ENCODE measurements around the gene HORMAD1.
"Not testable (repeated sequence)": the region's sequence is repeated elsewhere in the genome, so short reads cannot be mapped to it uniquely, and the experiment has no call there.

The HORMAD1 gene

GRCh38 chr1:150663321-150663720, 57.4 kb downstream of the HORMAD1 start:
- Histone ChIP-seq H3K36me3 (ENCODE audit: insufficient read depth) (no peaks in the 10 kb centered on the region), H3K9ac (no peak overlapping the region), H3K27me3 (ENCODE audit: insufficient read depth, low read depth) (no peaks in the 10 kb centered on the region), H4K20me1 (ENCODE audit: insufficient read depth) (no peaks in the 10 kb centered on the region), H3K27ac (no peak overlapping the region), H3K79me2 (ENCODE audit: insufficient read depth, low read depth) (no peaks in the 10 kb centered on the region), H3K4me1 (ENCODE audit: low read depth, poor library complexity, severe bottlenecking) (peaks cover 6% of the 10 kb centered on the region), H3K4me2 (no peak overlapping the region), H2AFZ (ENCODE audit: low read depth) (no peak overlapping the region), H3K4me3 (IDR thresholded peaks at IDR 0.05; ENCODE audit: insufficient read depth, low read depth, low read length) (no peak overlapping the region)
- TF ChIP-seq, protein P1, sequence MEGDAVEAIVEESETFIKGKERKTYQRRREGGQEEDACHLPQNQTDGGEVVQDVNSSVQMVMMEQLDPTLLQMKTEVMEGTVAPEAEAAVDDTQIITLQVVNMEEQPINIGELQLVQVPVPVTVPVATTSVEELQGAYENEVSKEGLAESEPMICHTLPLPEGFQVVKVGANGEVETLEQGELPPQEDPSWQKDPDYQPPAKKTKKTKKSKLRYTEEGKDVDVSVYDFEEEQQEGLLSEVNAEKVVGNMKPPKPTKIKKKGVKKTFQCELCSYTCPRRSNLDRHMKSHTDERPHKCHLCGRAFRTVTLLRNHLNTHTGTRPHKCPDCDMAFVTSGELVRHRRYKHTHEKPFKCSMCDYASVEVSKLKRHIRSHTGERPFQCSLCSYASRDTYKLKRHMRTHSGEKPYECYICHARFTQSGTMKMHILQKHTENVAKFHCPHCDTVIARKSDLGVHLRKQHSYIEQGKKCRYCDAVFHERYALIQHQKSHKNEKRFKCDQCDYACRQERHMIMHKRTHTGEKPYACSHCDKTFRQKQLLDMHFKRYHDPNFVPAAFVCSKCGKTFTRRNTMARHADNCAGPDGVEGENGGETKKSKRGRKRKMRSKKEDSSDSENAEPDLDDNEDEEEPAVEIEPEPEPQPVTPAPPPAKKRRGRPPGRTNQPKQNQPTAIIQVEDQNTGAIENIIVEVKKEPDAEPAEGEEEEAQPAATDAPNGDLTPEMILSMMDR (conservative IDR thresholded peaks at IDR 0.05; ENCODE audit: low read depth, low read length) = no peak

DNA sequence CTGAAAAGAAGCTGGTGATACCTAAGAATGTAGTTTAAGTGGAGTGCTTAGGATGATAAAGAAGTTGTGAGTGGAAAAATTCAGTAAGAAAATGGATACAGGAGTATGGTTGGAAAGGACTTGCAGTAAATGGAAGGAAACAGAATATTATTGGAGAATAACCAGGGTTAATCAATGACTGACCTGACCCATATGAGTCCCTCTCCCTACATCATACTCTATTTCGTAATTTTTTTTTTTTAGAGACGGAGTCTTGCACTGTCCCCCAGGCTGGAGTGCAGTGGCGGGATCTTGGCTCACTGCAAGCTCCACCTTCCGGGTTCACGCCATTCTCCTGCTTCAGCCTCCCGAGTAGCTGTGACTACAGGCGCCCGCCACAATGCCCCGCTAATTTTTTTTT, 57.9 kb downstream of the HORMAD1 start:
- no peak overlapping the region for H2AFZ ChIP-seq (ENCODE audit: low read depth)
- no peak overlapping the region for H3K4me3 ChIP-seq (IDR thresholded peaks at IDR 0.05; ENCODE audit: insufficient read depth, low read depth, low read length)
- peaks cover 6% of the 10 kb centered on the region for H3K4me1 ChIP-seq (ENCODE audit: low read depth, poor library complexity, severe bottlenecking)
- no peaks in the 10 kb centered on the region for H3K36me3 ChIP-seq (ENCODE audit: insufficient read depth)
- H3K27me3 ChIP-seq (ENCODE audit: insufficient read depth, low read depth) = no peaks in the 10 kb centered on the region
- no peak overlapping the region for H3K4me2 ChIP-seq
- no peak overlapping the region for H3K27ac ChIP-seq
- H4K20me1 ChIP-seq (ENCODE audit: insufficient read depth) = no peaks in the 10 kb centered on the region
- TF ChIP-seq, protein P1 (conservative IDR thresholded peaks at IDR 0.05; ENCODE audit: low read depth, low read length) = no peak
- no peaks in the 10 kb centered on the region for H3K79me2 ChIP-seq (ENCODE audit: insufficient read depth, low read depth)
- H3K9ac ChIP-seq = no peak overlapping the region

DNA sequence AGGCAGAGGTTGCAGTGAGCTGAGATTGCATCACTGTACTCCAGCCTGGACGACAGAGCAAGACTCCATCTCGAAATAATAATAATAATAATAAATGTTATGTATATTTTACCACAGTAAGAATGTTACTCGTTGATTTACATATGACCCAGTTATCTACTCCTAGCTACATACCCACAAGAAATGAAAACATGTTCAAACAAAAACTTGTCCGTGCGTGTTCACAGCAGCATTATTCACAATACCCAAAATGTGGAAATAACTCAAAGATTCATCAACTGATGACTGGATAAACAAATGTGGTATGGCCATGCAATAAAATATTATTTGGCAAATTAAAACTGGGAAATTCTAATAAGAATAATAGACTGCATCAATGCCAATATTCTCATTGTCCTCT, 59.5 kb downstream of the HORMAD1 start:
- Histone ChIP-seq H3K4me2 (no peak overlapping the region), H3K27ac (no peak overlapping the region), H3K27me3 (ENCODE audit: insufficient read depth, low read depth) (no peaks in the 10 kb centered on the region), H3K4me3 (IDR thresholded peaks at IDR 0.05; ENCODE audit: insufficient read depth, low read depth, low read length) (no peak overlapping the region), H2AFZ (ENCODE audit: low read depth) (no peak overlapping the region), H3K36me3 (ENCODE audit: insufficient read depth) (no peaks in the 10 kb centered on the region), H3K79me2 (ENCODE audit: insufficient read depth, low read depth) (no peaks in the 10 kb centered on the region), H3K4me1 (ENCODE audit: low read depth, poor library complexity, severe bottlenecking) (peaks cover 6% of the 10 kb centered on the region), H3K9ac (no peak overlapping the region), H4K20me1 (ENCODE audit: insufficient read depth) (no peaks in the 10 kb centered on the region)
- TF ChIP-seq, protein P1 (conservative IDR thresholded peaks at IDR 0.05; ENCODE audit: low read depth, low read length) = no peak

DNA sequence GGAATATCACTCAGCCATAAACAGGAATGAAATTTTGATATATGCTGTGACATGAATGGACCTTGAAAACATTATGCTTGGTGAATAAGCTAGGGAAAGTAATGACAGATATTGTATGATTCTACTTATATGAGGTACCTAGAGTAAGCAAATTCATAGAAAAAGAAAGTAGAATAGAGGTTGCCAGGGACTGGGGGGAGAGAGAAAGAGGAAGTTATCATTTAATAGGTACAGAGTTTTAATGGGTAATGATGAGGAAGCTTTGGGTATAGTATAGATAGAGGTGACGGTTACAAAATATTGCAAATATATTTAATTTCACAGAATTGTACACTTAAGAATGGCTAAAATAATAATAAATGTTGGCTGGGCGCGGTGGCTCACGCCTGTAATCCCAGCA, 60.1 kb downstream of the HORMAD1 start:
- Histone ChIP-seq H3K4me1 (ENCODE audit: low read depth, poor library complexity, severe bottlenecking) (peaks cover 6% of the 10 kb centered on the region), H3K79me2 (ENCODE audit: insufficient read depth, low read depth) (no peaks in the 10 kb centered on the region), H2AFZ (ENCODE audit: low read depth) (no peak overlapping the region), H3K36me3 (ENCODE audit: insufficient read depth) (no peaks in the 10 kb centered on the region), H3K27ac (no peak overlapping the region), H3K4me2 (no peak overlapping the region), H3K27me3 (ENCODE audit: insufficient read depth, low read depth) (no peaks in the 10 kb centered on the region), H3K4me3 (IDR thresholded peaks at IDR 0.05; ENCODE audit: insufficient read depth, low read depth, low read length) (no peak overlapping the region), H4K20me1 (ENCODE audit: insufficient read depth) (no peaks in the 10 kb centered on the region), H3K9ac (no peak overlapping the region)
- TF ChIP-seq, protein P1 (conservative IDR thresholded peaks at IDR 0.05; ENCODE audit: low read depth, low read length) = no peak

GRCh38 chr1:150657064-150657463, 63.6 kb downstream of the HORMAD1 start:
- H3K27ac ChIP-seq; H3K4me1 ChIP-seq (ENCODE audit: low read depth, poor library complexity, severe bottlenecking); H3K36me3 ChIP-seq (ENCODE audit: insufficient read depth); H3K27me3 ChIP-seq (ENCODE audit: insufficient read depth, low read depth); H3K79me2 ChIP-seq (ENCODE audit: insufficient read depth, low read depth); H3K4me3 ChIP-seq (IDR thresholded peaks at IDR 0.05; ENCODE audit: insufficient read depth, low read depth, low read length); H3K9ac ChIP-seq; H2AFZ ChIP-seq (ENCODE audit: low read depth); H4K20me1 ChIP-seq (ENCODE audit: insufficient read depth); H3K4me2 ChIP-seq: not testable (repeated sequence)

DNA sequence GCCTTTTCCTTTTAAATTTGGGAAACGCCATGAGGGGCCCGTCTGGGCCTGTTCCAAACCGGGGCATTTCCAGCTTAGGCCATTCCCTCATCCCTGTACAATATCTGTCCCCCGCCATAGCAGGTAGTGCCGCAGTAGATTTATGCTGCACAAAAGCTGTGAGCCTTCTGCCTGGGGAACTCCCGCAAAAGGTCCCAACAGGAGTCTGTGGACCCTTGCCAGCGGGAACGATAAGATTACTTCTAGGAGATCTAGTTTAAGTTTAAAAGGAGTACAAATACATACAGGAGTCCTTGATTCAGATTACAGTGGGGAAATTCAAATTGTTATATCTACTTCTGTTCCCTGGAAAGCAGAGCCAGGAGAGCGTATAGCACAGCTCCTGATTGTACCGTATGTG, 66.1 kb downstream of the HORMAD1 start:
- not testable (repeated sequence) for H3K27ac ChIP-seq; H3K27me3 ChIP-seq (ENCODE audit: insufficient read depth, low read depth); H3K4me3 ChIP-seq (IDR thresholded peaks at IDR 0.05; ENCODE audit: insufficient read depth, low read depth, low read length); H3K4me2 ChIP-seq; H3K36me3 ChIP-seq (ENCODE audit: insufficient read depth); H3K79me2 ChIP-seq (ENCODE audit: insufficient read depth, low read depth); H4K20me1 ChIP-seq (ENCODE audit: insufficient read depth); H3K9ac ChIP-seq; H2AFZ ChIP-seq (ENCODE audit: low read depth); H3K4me1 ChIP-seq (ENCODE audit: low read depth, poor library complexity, severe bottlenecking)
